Glutamatergic neuron (in vitro differentiated cells): ENCODE measurements around the gene ALDH4A1. TPM values are rescaled to one million over a fixed set of nuclear protein-coding genes. Genes with fewer than 3 reads are reported as not detected.

ENCODE experiments used
- DNase-seq: peaks from one replicate; pipeline ENCODE4 v3.0.0; 2022
- H3K27ac Mint-ChIP-seq: one replicate; pipeline ENCODE4 v1.8.0; 2020; ENCODE audit warnings: mild to moderate bottlenecking, mixed read lengths, inconsistent platforms; ENCODE audit not compliant: unreplicated experiment
- H3K27me3 Mint-ChIP-seq: one replicate; pipeline ENCODE4 v1.8.0; 2020; ENCODE audit warnings: mild to moderate bottlenecking, moderate library complexity, mixed read lengths, inconsistent platforms; ENCODE audit not compliant: unreplicated experiment
- H3K36me3 Mint-ChIP-seq: one replicate; pipeline ENCODE4 v1.8.0; 2020; ENCODE audit warnings: mild to moderate bottlenecking, mixed read lengths, inconsistent platforms; ENCODE audit not compliant: unreplicated experiment
- H3K4me1 Mint-ChIP-seq: one replicate; pipeline ENCODE4 v1.8.0; 2020; ENCODE audit warnings: mild to moderate bottlenecking, low read depth, mixed read lengths, inconsistent platforms; ENCODE audit not compliant: unreplicated experiment
- H3K4me3 Mint-ChIP-seq: one replicate; pipeline ENCODE4 v1.8.0; 2020; ENCODE audit warnings: mild to moderate bottlenecking, mixed read lengths, inconsistent platforms; ENCODE audit not compliant: unreplicated experiment
- H3K9me3 Mint-ChIP-seq: one replicate; pipeline ENCODE4 v1.8.0; 2020; ENCODE audit warnings: mild to moderate bottlenecking, moderate library complexity, mixed read lengths, inconsistent platforms; ENCODE audit not compliant: unreplicated experiment
- total RNA-seq: library from RNA; stranded (reverse); fragmentation: NEBNext Ultra II Directional; extraction: Animal tissue kit (Norgen Biotek cat#: 25700); gene quantifications from one replicate; pipeline ENCODE4 v1.2.1, GENCODE V29; 2021; ENCODE audit not compliant: unreplicated experiment
- TF ChIP-seq, protein P1 (sequence below): fragments of 200-600 bp; sonication (generic); IDR thresholded peaks from one replicate; pipeline ENCODE4 v1.5.0; 2021; ENCODE audit not compliant: partially characterized antibody, unreplicated experiment

Gene ALDH4A1
- total RNA-seq, 1 donor from 2014 or later = 28.9 TPM

DNA sequence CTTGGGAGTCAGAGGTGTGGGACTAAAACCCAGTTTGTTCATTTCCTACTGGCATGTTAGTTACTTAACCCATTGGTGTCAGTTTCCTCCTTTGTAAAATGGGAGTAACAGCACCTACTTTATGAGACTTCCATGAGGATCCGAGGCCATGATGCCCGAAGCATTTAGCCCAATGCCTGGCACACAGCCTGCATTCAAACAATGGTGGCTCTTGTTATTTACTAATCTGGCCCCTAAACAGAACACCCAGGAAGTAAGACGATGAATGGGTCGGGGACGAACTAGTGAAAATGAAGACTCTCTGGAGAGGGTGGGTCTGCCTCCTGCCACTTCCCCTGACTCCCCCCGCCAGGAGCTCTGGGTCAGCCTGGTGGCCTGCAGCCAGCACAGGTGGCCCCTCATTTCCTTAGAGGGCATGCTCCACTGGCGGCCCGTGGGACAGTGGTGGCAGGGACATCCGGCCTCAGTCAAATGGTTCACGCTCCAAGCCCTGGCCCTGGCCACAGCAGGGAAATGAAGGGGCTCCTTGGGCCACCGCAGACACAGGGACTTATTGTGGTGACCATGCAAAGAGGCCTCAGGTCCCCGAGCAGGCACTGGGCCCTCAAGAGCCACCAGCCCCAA, 33.4 kb downstream of the ALDH4A1 start:
- DNase-seq = no peak
- Mint-ChIP-seq H3K36me3 (no peaks in the 10 kb centered on the region), H3K27me3 (no peaks in the 10 kb centered on the region), H3K9me3 (peaks cover 1% of the 10 kb centered on the region), H3K4me3 (no peak overlapping the region), H3K4me1 (no peaks in the 10 kb centered on the region), H3K27ac (no peak overlapping the region)
- TF ChIP-seq, protein P1, sequence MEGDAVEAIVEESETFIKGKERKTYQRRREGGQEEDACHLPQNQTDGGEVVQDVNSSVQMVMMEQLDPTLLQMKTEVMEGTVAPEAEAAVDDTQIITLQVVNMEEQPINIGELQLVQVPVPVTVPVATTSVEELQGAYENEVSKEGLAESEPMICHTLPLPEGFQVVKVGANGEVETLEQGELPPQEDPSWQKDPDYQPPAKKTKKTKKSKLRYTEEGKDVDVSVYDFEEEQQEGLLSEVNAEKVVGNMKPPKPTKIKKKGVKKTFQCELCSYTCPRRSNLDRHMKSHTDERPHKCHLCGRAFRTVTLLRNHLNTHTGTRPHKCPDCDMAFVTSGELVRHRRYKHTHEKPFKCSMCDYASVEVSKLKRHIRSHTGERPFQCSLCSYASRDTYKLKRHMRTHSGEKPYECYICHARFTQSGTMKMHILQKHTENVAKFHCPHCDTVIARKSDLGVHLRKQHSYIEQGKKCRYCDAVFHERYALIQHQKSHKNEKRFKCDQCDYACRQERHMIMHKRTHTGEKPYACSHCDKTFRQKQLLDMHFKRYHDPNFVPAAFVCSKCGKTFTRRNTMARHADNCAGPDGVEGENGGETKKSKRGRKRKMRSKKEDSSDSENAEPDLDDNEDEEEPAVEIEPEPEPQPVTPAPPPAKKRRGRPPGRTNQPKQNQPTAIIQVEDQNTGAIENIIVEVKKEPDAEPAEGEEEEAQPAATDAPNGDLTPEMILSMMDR = no peak

DNA sequence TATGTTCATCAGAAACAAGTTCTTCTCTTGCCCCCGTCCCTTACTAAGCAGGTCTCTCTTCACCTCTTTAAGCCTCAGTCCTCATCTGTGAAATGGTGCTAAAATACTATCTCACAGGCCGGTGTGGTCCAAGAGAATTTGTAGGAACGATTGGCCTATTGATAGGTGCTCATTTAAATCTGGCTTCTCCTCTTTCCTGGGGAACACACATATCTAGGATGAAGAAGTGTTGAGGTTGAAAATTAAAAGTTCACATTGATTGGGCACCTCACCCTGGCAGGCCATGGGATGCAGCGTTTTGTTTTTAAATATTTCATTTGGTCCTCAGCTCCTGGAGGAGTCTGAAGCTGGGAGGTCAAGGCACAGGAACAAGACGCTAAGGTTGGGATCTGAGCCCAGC, 34.0 kb downstream of the ALDH4A1 start:
- no peaks in the 10 kb centered on the region for H3K4me1 Mint-ChIP-seq

GRCh38 chr1:18866846-18867245, 35.5 kb downstream of the ALDH4A1 start:
- no peak overlapping the region for H3K27ac Mint-ChIP-seq
- peaks cover 1% of the 10 kb centered on the region for H3K9me3 Mint-ChIP-seq
- H3K4me1 Mint-ChIP-seq = no peaks in the 10 kb centered on the region
- H3K36me3 Mint-ChIP-seq = no peaks in the 10 kb centered on the region
- TF ChIP-seq, protein P1 = no peak
- DNase-seq = no peak
- no peak overlapping the region for H3K4me3 Mint-ChIP-seq
- no peaks in the 10 kb centered on the region for H3K27me3 Mint-ChIP-seq

More for the DNA sequence above, 34.0 kb downstream of the ALDH4A1 start:
- peaks cover 1% of the 10 kb centered on the region for H3K9me3 Mint-ChIP-seq
- no peaks in the 10 kb centered on the region for H3K27me3 Mint-ChIP-seq
- TF ChIP-seq, protein P1 = no peak
- DNase-seq = no peak
- H3K36me3 Mint-ChIP-seq = no peaks in the 10 kb centered on the region
- no peak overlapping the region for H3K4me3 Mint-ChIP-seq
- H3K27ac Mint-ChIP-seq = no peak overlapping the region

- Mint-ChIP-seq H3K27ac (no peak overlapping the region), H3K9me3 (peaks cover 1% of the 10 kb centered on the region)
Observed at GRCh38 chr1:18866314-18866713, 36.0 kb downstream of the ALDH4A1 start.

GRCh38 chr1:18865176-18865575, 37.2 kb downstream of the ALDH4A1 start:
- no peak overlapping the region for H3K4me3 Mint-ChIP-seq
- no peaks in the 10 kb centered on the region for H3K27me3 Mint-ChIP-seq
- no peaks in the 10 kb centered on the region for H3K36me3 Mint-ChIP-seq
- no peaks in the 10 kb centered on the region for H3K4me1 Mint-ChIP-seq
- peaks cover 1% of the 10 kb centered on the region for H3K9me3 Mint-ChIP-seq
- TF ChIP-seq, protein P1 = no peak
- no peak for DNase-seq
- H3K27ac Mint-ChIP-seq = no peak overlapping the region

More at GRCh38 chr1:18866314-18866713, 36.0 kb downstream of the ALDH4A1 start:
- Mint-ChIP-seq H3K27me3 (no peaks in the 10 kb centered on the region), H3K4me1 (no peaks in the 10 kb centered on the region), H3K36me3 (no peaks in the 10 kb centered on the region), H3K4me3 (no peak overlapping the region)
- TF ChIP-seq, protein P1 = no peak
- no peak for DNase-seq
